HL-60 (cell line): ENCODE data around the gene CENPK.
A peak's percentile ranks its signal among the peaks of the same experiment; 100 is the strongest.

Experiments used
- GABPA ChIP-seq: IDR thresholded peaks from 2 replicates; pipeline ENCODE4 v1.6.1; 2012; ENCODE audit warnings: low read depth
- POLR2AphosphoS5 ChIP-seq: IDR thresholded peaks from 2 replicates; pipeline ENCODE4 v1.6.1; 2012; ENCODE audit warnings: low read depth
- REST ChIP-seq: IDR thresholded peaks from 2 replicates; pipeline ENCODE4 v1.6.1; 2012; ENCODE audit warnings: low read depth; ENCODE audit not compliant: insufficient replicate concordance
- SPI1 ChIP-seq: IDR thresholded peaks from 2 replicates; pipeline ENCODE4 v1.6.1; 2012; ENCODE audit warnings: low read depth, mild to moderate bottlenecking, borderline replicate concordance
- TF ChIP-seq, protein P1 (sequence below): IDR thresholded peaks from one replicate; pipeline ENCODE4 v1.5.1; 2011; ENCODE audit warnings: low read length, control low read depth, inconsistent platforms; ENCODE audit not compliant: insufficient read depth

GRCh38 chr5:65479527-65479926, 83.4 kb downstream of the CENPK start:
- TF ChIP-seq, protein P1, sequence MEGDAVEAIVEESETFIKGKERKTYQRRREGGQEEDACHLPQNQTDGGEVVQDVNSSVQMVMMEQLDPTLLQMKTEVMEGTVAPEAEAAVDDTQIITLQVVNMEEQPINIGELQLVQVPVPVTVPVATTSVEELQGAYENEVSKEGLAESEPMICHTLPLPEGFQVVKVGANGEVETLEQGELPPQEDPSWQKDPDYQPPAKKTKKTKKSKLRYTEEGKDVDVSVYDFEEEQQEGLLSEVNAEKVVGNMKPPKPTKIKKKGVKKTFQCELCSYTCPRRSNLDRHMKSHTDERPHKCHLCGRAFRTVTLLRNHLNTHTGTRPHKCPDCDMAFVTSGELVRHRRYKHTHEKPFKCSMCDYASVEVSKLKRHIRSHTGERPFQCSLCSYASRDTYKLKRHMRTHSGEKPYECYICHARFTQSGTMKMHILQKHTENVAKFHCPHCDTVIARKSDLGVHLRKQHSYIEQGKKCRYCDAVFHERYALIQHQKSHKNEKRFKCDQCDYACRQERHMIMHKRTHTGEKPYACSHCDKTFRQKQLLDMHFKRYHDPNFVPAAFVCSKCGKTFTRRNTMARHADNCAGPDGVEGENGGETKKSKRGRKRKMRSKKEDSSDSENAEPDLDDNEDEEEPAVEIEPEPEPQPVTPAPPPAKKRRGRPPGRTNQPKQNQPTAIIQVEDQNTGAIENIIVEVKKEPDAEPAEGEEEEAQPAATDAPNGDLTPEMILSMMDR = no peak
- TF ChIP-seq POLR2AphosphoS5 (no peak), GABPA (no peak), REST (no peak), SPI1 (peak; percentile 68)
